GM23338 (cell line): ENCODE results near the gene APOLD1. TPM values are rescaled to one million over a fixed set of nuclear protein-coding genes. Genes with fewer than 3 reads are reported as not detected.

ENCODE experiments used
- ATAC-seq: fragments of 200-7000 bp; cut with Tn5 transposase; 3 replicates; pipeline ENCODE4 v1.9.1; 2020
- DNase-seq: peaks from one replicate; pipeline ENCODE4 v3.0.0-alpha.2; 2015; ENCODE audit warnings: low spot score
- H2AFZ ChIP-seq: fragments of 200-600 bp; sonication (generic); 2 replicates; pipeline ENCODE4 v1.8.0; 2016; ENCODE audit warnings: antibody characterized with exemption, mild to moderate bottlenecking, moderate library complexity
- H3F3A ChIP-seq: fragments of 200-600 bp; sonication (generic); replicated peaks from 2 replicates; pipeline ENCODE4 v1.8.0; 2017; ENCODE audit warnings: antibody characterized with exemption, mixed run types, low read depth
- H3K27ac ChIP-seq: fragments of 200-600 bp; sonication (generic); 2 replicates; pipeline ENCODE4 v1.6.1; 2016; ENCODE audit warnings: low read depth
- H3K27me3 ChIP-seq: fragments of 200-600 bp; sonication (generic); 2 replicates; pipeline ENCODE4 v1.8.0; 2016; ENCODE audit warnings: mild to moderate bottlenecking, mixed run types, moderate library complexity; ENCODE audit not compliant: insufficient read depth
- H3K36me3 ChIP-seq: fragments of 200-600 bp; sonication (generic); 2 replicates; pipeline ENCODE4 v1.8.0; 2016; ENCODE audit warnings: mild to moderate bottlenecking; ENCODE audit not compliant: insufficient read depth
- H3K4me1 ChIP-seq: fragments of 200-600 bp; sonication (generic); 2 replicates; pipeline ENCODE4 v1.8.0; 2016; ENCODE audit warnings: mild to moderate bottlenecking, moderate library complexity; ENCODE audit not compliant: insufficient read depth
- H3K4me2 ChIP-seq: fragments of 200-600 bp; sonication (generic); 2 replicates; pipeline ENCODE4 v1.7.1; 2017; ENCODE audit warnings: mixed run types
- H3K4me3 ChIP-seq: fragments of 200-600 bp; sonication (generic); 2 replicates; pipeline ENCODE4 v1.6.1; 2016; ENCODE audit warnings: mixed run types
- H3K79me2 ChIP-seq: fragments of 200-600 bp; sonication (generic); replicated peaks from 2 replicates; pipeline ENCODE4 v1.8.0; 2017; ENCODE audit warnings: mild to moderate bottlenecking; ENCODE audit not compliant: insufficient read depth
- H3K9me2 ChIP-seq: fragments of 200-600 bp; sonication (generic); 2 replicates; pipeline ENCODE4 v1.8.0; 2017; ENCODE audit not compliant: insufficient read depth
- H4K20me1 ChIP-seq: fragments of 200-600 bp; sonication (generic); replicated peaks from 2 replicates; pipeline ENCODE4 v1.8.0; 2017; ENCODE audit warnings: mild to moderate bottlenecking; ENCODE audit not compliant: insufficient read depth
- H3K27ac Mint-ChIP-seq: 2 replicates; pipeline ENCODE4 v1.8.0; 2020; ENCODE audit warnings: inconsistent platforms, mild to moderate bottlenecking, moderate library complexity, mixed read lengths
- H3K27me3 Mint-ChIP-seq: 3 replicates; pipeline ENCODE4 v1.8.0; 2022; ENCODE audit warnings: low read depth, mild to moderate bottlenecking, moderate library complexity, mixed read lengths, inconsistent platforms; ENCODE audit not compliant: insufficient read depth, poor library complexity
- H3K36me3 Mint-ChIP-seq: 3 replicates; pipeline ENCODE4 v1.8.0; 2021; ENCODE audit warnings: low read depth, mild to moderate bottlenecking, inconsistent platforms, moderate library complexity, mixed read lengths
- H3K4me1 Mint-ChIP-seq: 3 replicates; pipeline ENCODE4 v1.8.0; 2020; ENCODE audit warnings: mild to moderate bottlenecking, inconsistent platforms, mixed read lengths
- H3K4me3 Mint-ChIP-seq: 3 replicates; pipeline ENCODE4 v1.8.0; 2021; ENCODE audit warnings: moderate library complexity, mild to moderate bottlenecking, inconsistent platforms, mixed read lengths
- H3K9me3 Mint-ChIP-seq: 3 replicates; pipeline ENCODE4 v1.8.0; 2020; ENCODE audit warnings: moderate library complexity, mild to moderate bottlenecking, inconsistent platforms, mixed read lengths
- POLR2AphosphoS5 ChIP-seq: IDR thresholded peaks from 2 replicates; pipeline ENCODE4 v1.6.1; 2016; ENCODE audit warnings: antibody characterized with exemption, low read depth
- ZNF114 ChIP-seq: fragments of 250-450 bp; sonication (Bioruptor Pico); IDR thresholded peaks from 2 replicates; pipeline ENCODE4 v1.5.0; 2020; ENCODE audit warnings: mild to moderate bottlenecking, moderate library complexity
- polyA plus RNA-seq: library from polyadenylated mRNA; unstranded; fragments of >200 nt; fragmentation: Nextera tagmentation; extraction: Ambion mirVana; gene quantifications from 2 replicates; pipeline ENCODE4 v1.2.1, GENCODE V29; 2016
- total RNA-seq: library from RNA; depleted of rRNA; stranded (reverse); fragments of >200 nt; shearing (Covaris generic); gene quantifications from 2 replicates; pipeline ENCODE4 v1.2.3, GENCODE V29; 2014
- TF ChIP-seq, protein P1 (sequence below): fragments of 250-450 bp; sonication (Bioruptor Pico); IDR thresholded peaks from 2 replicates; pipeline ENCODE4 v1.5.0; 2020; ENCODE audit warnings: mild to moderate bottlenecking, moderate library complexity
- TF ChIP-seq, protein P2 (sequence below): IDR thresholded peaks from 2 replicates; pipeline ENCODE4 v1.6.1; 2016; ENCODE audit warnings: antibody characterized with exemption
- TF ChIP-seq, protein P3 (sequence below), 2 experiments: fragments of 200-600 bp in 1 of 2; sonication (generic) in 1 of 2; conservative IDR thresholded peaks; 2 replicates each; pipeline versions ENCODE4 v1.5.1 to v1.6.1; 2016 to 2017; ENCODE audit warnings: antibody characterized with exemption in 2 of 2, low read depth in 2 of 2, mild to moderate bottlenecking in 2 of 2, moderate library complexity in 1 of 2

The APOLD1 gene
- total and polyA plus RNA-seq, 2 experiments from 2014 or later: 0.94 to 1.8 TPM

DNA sequence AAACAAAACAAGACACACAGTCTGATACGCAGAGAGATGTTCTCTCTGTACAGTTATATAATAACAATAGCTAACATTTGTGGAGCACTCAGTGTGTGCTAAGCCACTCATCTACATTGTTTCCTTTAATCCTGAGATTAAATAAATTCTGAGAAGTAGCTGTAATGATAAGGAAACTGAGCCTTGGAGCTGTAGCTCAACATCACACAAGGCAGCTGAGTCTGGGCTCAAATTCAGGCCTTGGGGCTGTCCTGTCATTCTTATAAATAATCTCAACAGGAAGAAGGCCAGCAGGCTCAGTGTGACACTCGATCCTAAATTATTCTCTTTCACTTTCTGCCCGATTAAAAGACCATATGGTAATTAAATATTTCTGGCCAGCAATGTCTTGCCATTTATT, 43.8 kb upstream of the APOLD1 start:
- peaks cover 4% of the 10 kb centered on the region; the same call in 1 of the 2 replicates for H3K4me1 ChIP-seq
- no peaks in the 10 kb centered on the region for H4K20me1 ChIP-seq
- H3K9me2 ChIP-seq: no peaks in the 10 kb centered on the region
- 0 out of 2 replicates have a peak, but pooled peaks cover 4% of the 10 kb centered on the region for H3F3A ChIP-seq
- no peak overlapping the region for H3K4me2 ChIP-seq
- no peaks in the 10 kb centered on the region for H3K79me2 ChIP-seq
- Mint-ChIP-seq H3K4me3 (no peak overlapping the region), H3K27me3 (no peaks in the 10 kb centered on the region), H3K9me3 (no peaks in the 10 kb centered on the region), H3K4me1 (peaks cover 9% of the 10 kb centered on the region), H3K36me3 (no peaks in the 10 kb centered on the region), H3K27ac (no peak overlapping the region)
- TF ChIP-seq ZNF114 (CRISPR knock-in tag) (no peak), POLR2AphosphoS5 (no peak)
- TF ChIP-seq, protein P1, sequence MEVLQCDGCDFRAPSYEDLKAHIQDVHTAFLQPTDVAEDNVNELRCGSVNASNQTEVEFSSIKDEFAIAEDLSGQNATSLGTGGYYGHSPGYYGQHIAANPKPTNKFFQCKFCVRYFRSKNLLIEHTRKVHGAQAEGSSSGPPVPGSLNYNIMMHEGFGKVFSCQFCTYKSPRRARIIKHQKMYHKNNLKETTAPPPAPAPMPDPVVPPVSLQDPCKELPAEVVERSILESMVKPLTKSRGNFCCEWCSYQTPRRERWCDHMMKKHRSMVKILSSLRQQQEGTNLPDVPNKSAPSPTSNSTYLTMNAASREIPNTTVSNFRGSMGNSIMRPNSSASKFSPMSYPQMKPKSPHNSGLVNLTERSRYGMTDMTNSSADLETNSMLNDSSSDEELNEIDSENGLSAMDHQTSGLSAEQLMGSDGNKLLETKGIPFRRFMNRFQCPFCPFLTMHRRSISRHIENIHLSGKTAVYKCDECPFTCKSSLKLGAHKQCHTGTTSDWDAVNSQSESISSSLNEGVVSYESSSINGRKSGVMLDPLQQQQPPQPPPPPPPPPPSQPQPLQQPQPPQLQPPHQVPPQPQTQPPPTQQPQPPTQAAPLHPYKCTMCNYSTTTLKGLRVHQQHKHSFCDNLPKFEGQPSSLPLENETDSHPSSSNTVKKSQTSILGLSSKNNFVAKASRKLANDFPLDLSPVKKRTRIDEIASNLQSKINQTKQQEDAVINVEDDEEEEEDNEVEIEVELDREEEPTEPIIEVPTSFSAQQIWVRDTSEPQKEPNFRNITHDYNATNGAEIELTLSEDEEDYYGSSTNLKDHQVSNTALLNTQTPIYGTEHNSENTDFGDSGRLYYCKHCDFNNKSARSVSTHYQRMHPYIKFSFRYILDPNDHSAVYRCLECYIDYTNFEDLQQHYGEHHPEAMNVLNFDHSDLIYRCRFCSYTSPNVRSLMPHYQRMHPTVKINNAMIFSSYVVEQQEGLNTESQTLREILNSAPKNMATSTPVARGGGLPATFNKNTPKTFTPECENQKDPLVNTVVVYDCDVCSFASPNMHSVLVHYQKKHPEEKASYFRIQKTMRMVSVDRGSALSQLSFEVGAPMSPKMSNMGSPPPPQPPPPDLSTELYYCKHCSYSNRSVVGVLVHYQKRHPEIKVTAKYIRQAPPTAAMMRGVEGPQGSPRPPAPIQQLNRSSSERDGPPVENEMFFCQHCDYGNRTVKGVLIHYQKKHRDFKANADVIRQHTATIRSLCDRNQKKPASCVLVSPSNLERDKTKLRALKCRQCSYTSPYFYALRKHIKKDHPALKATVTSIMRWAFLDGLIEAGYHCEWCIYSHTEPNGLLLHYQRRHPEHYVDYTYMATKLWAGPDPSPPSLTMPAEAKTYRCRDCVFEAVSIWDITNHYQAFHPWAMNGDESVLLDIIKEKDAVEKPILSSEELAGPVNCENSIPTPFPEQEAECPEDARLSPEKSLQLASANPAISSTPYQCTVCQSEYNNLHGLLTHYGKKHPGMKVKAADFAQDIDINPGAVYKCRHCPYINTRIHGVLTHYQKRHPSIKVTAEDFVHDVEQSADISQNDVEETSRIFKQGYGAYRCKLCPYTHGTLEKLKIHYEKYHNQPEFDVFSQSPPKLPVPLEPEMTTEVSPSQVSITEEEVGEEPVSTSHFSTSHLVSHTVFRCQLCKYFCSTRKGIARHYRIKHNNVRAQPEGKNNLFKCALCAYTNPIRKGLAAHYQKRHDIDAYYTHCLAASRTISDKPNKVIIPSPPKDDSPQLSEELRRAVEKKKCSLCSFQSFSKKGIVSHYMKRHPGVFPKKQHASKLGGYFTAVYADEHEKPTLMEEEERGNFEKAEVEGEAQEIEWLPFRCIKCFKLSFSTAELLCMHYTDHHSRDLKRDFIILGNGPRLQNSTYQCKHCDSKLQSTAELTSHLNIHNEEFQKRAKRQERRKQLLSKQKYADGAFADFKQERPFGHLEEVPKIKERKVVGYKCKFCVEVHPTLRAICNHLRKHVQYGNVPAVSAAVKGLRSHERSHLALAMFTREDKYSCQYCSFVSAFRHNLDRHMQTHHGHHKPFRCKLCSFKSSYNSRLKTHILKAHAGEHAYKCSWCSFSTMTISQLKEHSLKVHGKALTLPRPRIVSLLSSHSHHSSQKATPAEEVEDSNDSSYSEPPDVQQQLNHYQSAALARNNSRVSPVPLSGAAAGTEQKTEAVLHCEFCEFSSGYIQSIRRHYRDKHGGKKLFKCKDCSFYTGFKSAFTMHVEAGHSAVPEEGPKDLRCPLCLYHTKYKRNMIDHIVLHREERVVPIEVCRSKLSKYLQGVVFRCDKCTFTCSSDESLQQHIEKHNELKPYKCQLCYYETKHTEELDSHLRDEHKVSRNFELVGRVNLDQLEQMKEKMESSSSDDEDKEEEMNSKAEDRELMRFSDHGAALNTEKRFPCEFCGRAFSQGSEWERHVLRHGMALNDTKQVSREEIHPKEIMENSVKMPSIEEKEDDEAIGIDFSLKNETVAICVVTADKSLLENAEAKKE (CRISPR knock-in tag): no peak
- TF ChIP-seq, protein P2, sequence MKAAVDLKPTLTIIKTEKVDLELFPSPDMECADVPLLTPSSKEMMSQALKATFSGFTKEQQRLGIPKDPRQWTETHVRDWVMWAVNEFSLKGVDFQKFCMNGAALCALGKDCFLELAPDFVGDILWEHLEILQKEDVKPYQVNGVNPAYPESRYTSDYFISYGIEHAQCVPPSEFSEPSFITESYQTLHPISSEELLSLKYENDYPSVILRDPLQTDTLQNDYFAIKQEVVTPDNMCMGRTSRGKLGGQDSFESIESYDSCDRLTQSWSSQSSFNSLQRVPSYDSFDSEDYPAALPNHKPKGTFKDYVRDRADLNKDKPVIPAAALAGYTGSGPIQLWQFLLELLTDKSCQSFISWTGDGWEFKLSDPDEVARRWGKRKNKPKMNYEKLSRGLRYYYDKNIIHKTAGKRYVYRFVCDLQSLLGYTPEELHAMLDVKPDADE: no peak
- TF ChIP-seq, protein P3, sequence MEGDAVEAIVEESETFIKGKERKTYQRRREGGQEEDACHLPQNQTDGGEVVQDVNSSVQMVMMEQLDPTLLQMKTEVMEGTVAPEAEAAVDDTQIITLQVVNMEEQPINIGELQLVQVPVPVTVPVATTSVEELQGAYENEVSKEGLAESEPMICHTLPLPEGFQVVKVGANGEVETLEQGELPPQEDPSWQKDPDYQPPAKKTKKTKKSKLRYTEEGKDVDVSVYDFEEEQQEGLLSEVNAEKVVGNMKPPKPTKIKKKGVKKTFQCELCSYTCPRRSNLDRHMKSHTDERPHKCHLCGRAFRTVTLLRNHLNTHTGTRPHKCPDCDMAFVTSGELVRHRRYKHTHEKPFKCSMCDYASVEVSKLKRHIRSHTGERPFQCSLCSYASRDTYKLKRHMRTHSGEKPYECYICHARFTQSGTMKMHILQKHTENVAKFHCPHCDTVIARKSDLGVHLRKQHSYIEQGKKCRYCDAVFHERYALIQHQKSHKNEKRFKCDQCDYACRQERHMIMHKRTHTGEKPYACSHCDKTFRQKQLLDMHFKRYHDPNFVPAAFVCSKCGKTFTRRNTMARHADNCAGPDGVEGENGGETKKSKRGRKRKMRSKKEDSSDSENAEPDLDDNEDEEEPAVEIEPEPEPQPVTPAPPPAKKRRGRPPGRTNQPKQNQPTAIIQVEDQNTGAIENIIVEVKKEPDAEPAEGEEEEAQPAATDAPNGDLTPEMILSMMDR (conservative IDR thresholded peaks at IDR 0.05; ENCODE audit: low read depth in 2 of 2): no peak
- DNase-seq: no peak
- no peaks in the 10 kb centered on the region for H3K36me3 ChIP-seq
- no peak for ATAC-seq
- H3K4me3 ChIP-seq: no peak overlapping the region
- H2AFZ ChIP-seq: no peak overlapping the region
- H3K27ac ChIP-seq: no peak overlapping the region
- H3K27me3 ChIP-seq: no peaks in the 10 kb centered on the region
